ENCODE results near the gene CNTN4.

CNTN4 gene

DNA sequence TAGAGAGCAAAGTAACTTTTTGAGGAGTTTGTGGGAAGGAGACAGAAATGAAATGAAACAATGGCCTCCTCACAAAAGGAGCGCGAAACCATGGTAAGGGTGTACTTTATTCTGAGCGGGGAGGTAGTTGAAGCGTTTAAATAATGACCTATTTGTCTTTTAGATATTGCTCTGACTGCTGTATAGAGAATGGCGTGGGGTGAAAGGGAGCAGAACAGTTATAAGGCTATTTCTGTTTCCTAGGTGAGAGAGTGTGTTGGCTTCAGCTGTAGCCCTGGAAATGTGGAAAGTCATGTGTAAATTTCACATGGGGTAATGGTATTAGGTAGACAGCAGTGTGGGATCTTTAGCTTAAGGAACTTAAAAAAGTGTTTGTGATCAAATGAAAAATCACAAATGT, 54.9 kb downstream of the CNTN4 start:
- DNase-seq = no peak

GRCh38 chr3:2154621-2155020, 56.0 kb downstream of the CNTN4 start:
- peak; percentile 3 for DNase-seq

- DNase-seq = no peak
Measured at GRCh38 chr3:2156244-2156847, 57.7 kb downstream of the CNTN4 start.

- DNase-seq = no peak
Measured at GRCh38 chr3:2158828-2159227, 60.2 kb downstream of the CNTN4 start.

GRCh38 chr3:2166552-2166951, 67.9 kb downstream of the CNTN4 start:
- DNase-seq = peak; percentile 1

- peak; percentile 88 for DNase-seq
Measured at GRCh38 chr3:2172561-2173171, 74.0 kb downstream of the CNTN4 start.

GRCh38 chr3:2180634-2181033, 82.0 kb downstream of the CNTN4 start:
- DNase-seq = no peak

DNA sequence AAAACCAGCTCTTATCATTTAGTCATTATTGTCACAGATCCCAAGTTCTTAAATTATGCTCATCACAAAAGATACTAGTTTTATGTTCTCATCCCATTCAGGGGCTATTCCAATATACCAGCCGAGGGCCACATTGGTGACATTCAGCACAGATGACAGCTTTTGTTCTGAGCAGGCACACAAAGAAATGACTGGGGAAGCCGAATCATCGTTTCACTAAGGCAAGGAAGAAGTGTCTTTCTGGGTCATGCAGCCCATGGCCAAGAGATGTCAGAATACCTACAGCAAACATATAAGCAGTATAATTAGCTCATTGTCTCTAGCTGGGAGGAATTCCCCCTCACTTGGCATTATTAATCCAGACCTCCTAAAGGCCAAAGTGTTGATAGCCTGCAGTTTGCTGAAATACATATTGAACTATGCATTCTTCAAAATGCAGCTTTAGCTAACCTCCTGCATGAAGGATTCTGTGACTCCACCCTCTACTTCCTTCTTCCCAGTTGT, 100.2 kb downstream of the CNTN4 start:
- no peak for DNase-seq

DNA sequence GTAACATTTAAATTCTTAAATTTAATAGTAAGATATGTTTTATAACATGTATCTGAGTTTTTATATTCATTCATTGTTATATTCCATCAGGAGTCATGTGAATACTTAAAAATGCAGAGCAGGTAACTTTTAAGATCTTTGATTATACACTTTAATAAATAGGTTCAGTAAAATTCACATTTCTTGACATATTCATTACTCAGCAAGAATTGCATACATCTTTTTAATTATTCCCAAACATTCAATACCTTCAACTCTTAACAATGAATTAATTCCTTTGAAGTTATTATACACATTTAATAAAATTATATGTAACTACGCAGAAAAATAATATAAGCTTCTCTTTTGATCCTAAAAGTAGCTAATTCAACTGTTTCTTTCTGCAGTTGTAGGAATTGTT, 105.4 kb downstream of the CNTN4 start:
- no peak for DNase-seq

- no peak for DNase-seq
Measured at GRCh38 chr3:2205692-2206091, 107.0 kb downstream of the CNTN4 start.

GRCh38 chr3:2206536-2206935, 107.9 kb downstream of the CNTN4 start:
- DNase-seq = no peak

- DNase-seq = no peak
Measured at GRCh38 chr3:2211568-2211967, 112.9 kb downstream of the CNTN4 start.

DNA sequence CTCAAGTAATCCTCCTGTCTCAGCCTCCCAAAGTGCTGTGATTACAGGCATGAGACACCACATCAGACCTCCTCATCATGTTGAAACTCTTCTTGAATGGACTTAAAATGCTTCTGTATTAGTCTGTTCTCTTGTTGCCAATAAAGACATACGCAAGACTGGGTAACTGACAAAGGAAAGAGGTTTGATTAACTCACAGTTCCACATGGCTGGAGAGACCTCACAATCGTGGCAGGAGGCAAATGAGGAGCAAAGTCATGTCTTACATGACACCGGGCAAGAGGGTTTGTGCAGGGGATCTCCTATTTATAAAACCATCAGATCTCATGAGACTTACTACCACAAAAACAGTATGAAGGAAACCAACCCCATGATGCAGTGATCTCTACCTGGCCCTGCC, 113.5 kb downstream of the CNTN4 start:
- DNase-seq = no peak

GRCh38 chr3:2218375-2218774, 119.7 kb downstream of the CNTN4 start:
- DNase-seq = no peak

DNA sequence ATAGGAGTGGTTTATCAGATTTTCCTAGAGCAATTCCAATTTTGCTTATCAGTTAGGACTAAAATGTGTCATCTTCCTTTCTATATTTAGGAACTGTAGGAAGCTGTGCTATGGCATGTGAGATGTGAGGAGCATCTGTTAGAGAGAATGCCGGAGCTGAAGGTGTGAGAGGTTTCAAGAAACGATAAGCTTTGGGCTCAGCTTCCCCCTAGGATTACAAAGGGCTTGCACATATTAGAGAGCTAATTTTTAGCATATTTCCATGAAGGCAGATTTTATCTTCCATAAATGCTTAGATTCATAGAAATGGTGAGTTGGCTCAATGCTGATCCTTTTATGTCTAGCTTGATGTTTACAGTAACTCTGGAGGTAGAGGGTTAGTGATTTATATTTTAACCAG, 120.2 kb downstream of the CNTN4 start:
- DNase-seq = no peak

DNA sequence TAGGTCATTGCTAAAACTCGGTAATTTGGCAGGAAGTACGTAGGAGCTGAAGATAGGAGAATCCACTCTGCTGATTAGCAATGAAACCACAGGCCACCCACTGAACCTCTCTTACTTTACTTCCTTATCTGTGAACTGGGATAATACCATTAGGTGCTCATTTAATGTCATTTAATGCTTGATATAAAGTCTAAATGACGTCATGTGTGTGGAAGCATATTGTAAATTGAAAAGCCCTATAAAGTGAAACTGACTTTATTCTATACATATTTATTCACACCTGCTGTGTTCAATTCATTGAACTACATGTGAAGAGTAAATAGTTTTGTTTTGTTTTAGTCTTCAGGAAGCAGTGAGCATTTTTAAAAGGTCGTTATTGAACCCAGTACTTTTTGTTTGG, 137.5 kb downstream of the CNTN4 start:
- DNase-seq = no peak

- no peak for DNase-seq
Measured at GRCh38 chr3:2244137-2244536, 145.5 kb downstream of the CNTN4 start.

DNA sequence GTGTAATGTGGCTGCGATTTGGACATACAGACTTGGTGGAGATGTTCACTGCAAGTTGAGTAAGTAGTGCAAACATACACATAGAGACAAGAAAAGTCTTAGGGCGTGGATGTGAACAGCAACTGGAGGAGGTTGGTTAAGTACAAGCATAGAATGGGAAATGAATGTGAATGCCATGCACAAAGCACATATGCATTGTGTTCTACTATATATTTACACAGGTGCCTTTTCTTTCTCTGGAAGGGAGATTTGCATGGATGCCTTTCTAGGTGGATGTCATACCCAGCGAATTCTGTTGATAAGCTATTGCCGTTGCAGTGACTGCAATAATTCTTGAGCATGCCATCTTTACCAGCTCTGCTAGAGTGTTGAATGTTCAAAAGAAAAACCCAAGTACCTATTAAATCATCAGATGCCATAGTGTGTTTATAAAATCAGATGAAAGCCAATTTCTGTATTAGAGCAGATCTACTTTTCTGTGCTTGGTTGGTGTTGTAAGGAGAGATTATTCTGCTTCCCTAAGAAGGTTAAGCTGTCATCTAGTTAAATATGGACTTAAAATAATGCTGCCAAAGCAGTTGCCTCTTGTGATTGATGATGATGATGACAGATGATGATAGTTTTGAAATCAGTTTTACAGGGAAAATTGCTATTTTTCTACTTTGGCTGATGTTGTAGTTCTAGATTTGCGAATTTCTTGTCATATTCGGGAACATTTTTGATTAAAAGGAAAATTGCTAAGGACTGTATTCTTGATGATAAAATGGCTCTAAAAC, 148.4 kb downstream of the CNTN4 start:
- no peak for DNase-seq

- DNase-seq = no peak
Measured at GRCh38 chr3:2247831-2248230, 149.2 kb downstream of the CNTN4 start.

DNA sequence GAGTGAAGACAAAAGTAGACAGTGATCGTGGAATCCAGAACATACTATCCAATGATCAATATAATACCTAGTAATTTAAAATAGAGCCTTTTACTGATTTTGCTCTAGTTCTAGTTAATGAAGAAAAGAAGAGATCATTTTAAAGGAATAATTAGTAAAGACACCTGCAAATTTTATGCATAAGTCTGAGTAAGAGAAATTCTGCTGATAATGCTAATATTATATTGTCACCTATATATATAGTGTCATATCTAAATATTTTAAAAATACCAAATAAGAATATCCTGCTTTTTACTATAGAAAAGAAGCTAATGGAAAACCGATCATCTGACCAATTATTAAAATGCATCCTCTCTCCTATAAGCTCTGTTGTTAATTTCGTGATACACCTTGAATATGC, 152.1 kb downstream of the CNTN4 start:
- no peak for DNase-seq

- no peak for DNase-seq
Measured at GRCh38 chr3:2261747-2262146, 163.1 kb downstream of the CNTN4 start.

GRCh38 chr3:2262204-2262603, 163.5 kb downstream of the CNTN4 start:
- no peak for DNase-seq

DNA sequence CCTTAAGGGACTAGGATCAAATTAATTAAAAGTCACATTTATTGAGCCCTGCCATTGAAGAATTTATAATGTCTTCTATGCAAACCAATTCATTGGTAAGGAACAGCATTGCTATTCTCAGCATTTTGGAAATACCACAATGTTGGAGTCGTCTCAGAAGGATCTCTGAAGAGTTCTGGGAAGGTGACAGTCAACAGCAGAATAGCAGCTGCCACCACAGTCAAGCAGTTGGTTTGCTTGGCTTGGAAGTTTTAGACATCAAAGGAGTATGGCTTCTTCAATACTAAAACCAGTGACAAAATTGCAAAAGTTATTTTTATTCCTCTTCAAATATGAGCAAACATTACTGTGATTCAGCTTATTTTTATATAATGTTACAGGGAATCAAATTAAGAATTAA, 167.9 kb downstream of the CNTN4 start:
- no peak for DNase-seq

GRCh38 chr3:2268779-2269178, 170.1 kb downstream of the CNTN4 start:
- DNase-seq = no peak
